HG03457 (cell line): ENCODE results near the gene STRIP1.
A peak's percentile ranks its signal among the peaks of the same experiment; 100 is the strongest.
"Not testable (repeated sequence)": the region's sequence is repeated elsewhere in the genome, so short reads cannot be mapped to it uniquely, and the experiment has no call there.

Experiments used
- ATAC-seq: cut with Tn5 transposase; IDR thresholded peaks from one replicate; pipeline ENCODE4 v1.9.1; 2021; ENCODE audit warnings: moderate number of reproducible peaks; ENCODE audit not compliant: unreplicated experiment

Gene STRIP1

DNA sequence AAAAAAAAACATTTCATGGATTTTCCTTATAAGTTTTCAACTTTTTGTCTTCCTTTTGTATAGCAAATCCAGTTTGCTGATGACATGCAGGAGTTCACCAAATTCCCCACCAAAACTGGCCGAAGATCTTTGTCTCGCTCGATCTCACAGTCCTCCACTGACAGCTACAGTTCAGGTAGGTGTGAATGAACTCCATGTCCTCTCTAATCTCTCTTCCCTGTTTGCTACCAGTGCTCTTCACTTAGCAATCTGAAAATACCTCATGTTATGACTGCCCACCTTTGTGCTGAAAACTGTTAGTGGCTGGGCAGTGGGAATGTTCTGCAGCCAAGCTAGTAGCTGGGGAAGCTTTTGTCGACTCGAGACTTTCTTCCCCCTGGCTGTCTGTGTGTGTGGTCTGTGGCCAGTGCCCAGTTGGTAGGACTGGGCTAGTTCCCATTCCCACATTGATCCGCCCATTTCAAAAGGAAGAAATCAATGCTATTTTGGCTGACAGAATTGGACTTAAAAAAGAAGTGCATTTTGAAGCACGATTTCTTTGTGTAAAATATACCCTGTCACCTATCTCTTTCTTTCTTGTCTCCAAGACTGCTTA is 25.4 kb upstream of the STRIP1 start:
- ATAC-seq = no peak

GRCh38 chr1:110011527-110012041 is 22.8 kb upstream of the STRIP1 start:
- ATAC-seq = peak; percentile 91

DNA sequence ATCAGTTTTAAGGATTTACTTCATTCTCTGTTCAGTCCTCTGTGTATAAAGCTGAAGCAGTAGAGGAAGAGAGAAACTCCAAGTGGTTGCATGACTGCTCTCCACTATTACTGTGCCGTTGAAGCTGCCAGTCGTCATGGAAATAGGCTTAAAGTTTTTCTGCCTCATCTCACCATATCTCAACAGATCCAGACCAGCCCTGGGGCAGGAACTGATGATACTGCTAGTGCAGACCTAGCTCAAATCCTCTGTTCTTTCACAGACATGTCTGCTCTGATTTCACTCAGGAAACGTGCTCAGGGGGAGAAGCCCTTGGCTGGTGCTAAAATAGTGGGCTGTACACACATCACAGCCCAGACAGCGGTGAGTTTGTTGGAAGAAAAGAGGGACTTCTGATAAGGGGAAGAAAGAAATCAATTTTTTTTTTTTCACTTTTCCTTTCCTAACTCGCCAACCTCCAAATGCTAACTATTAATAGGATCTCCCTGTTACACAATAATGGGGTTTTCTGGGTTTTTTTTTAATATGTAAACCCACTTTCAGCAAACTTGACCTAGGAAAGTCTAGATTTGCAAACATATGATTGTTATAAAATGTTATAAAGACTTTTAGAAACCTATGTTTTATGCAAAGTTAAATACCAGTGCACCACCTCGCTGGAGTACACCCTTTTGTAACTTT is 22.2 kb upstream of the STRIP1 start:
- peak; percentile 48 for ATAC-seq

GRCh38 chr1:110017792-110018191 is 16.6 kb upstream of the STRIP1 start:
- ATAC-seq = no peak

DNA sequence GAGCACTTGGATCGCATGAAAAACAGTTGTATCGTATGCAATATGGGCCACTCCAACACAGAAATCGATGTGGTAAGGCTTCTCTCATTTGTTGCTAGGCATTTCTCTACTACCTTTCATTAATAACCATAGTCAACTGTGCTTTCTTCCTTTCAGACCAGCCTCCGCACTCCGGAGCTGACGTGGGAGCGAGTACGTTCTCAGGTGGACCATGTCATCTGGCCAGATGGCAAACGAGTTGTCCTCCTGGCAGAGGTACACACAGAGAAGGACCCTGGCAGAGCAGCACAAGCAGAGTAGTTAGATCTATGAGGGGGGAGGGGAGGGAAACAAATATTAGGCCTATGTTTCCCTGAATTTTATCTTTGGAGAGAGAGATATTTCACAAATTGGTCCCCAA is 16.0 kb upstream of the STRIP1 start:
- no peak for ATAC-seq

GRCh38 chr1:110019770-110020169 is 14.7 kb upstream of the STRIP1 start:
- no peak for ATAC-seq

DNA sequence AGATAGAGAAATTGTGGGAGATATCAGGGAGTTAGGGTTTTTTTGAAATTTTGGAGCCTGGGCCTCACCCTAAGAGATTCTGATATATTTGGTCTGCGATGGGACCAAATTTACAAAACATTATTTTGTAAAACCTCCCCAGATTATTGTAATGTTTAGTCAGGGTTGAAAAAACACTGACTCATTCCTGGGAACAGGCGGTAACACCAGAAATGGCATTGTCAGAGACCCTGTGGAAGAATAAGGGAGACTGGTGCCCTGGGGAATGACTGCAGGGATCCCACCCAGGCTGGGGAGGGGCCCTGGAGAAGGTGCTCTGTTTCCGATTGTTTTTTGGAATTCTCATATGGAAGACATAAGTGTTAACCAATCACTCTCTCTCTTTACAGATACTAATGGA is 13.1 kb upstream of the STRIP1 start:
- no peak for ATAC-seq

DNA sequence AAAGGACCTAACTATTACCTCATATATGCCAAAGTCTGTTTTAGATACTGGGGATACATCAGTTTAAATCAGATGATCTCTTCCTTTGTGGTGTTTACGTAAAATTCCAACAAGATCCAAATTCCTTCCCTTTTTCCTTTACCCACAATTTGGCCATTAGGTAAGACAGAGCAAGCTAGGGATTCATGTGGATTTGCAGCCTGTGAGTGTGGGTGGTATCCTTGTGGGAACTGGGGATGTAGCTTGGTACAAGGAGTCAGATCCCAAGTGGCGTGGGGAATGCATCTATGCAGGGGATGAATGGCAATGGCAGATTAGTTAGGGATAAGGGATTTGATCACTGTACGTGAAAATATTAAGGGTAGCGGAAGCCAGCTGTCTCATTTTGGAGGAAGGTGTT is 9.8 kb upstream of the STRIP1 start:
- ATAC-seq = no peak

DNA sequence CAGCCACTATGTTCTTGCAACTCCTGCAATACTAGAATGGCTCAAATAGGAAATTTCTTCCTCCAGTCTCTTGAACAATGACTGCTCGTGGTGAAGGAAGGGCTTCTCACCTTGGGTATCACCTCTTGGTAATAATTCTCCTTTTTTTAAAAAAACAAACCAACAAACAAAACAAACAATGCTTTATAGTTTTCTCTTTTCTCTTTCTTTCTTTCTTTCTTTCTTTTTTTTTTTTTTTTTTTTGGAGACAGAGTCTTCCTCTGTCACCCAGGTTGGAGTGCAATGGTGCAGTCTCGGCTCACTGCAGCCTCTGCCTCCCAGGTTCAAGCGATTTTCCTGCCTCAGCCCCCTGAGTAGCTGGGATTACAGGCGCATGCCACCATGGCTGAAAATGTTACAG is 3.7 kb upstream of the STRIP1 start:
- ATAC-seq = not testable (repeated sequence)

DNA sequence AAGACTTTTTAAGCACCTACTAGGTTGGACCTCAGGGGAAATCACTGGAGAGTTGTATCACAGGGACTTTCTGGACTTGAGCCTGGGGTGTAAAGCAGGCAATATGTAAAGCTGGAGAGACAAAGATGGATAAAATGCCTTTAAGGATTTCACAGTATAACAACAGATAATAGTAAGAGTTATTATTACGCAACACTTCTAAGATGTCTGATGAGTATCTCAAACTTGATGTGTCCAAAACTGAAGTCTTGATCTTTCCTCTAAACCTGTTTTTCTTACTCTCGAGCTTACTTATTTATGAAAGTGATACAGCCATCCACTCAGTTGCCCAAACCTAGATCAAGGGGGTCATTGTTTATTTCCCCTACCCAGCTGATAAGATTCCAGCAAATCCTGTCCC is 2.1 kb upstream of the STRIP1 start:
- ATAC-seq = no peak

DNA sequence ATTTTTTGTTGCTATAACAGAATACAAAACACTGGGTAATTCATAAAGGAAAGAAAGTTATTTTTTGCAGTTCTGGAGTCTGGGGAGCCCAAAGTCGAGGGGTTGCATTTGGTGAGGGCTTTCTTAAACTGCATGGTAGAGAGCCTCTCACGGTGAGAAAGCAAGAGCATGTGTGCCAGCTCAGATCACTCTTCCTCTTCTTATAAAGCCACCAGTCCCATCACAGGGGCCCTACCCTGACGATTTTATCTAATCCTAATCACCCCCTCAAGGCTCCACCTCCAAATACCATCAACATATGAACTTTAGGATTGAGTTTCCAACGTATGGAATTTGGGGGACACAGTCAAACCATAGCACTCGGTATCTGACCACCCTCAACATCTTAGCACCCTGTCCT is 1.0 kb upstream of the STRIP1 start:
- no peak for ATAC-seq

DNA sequence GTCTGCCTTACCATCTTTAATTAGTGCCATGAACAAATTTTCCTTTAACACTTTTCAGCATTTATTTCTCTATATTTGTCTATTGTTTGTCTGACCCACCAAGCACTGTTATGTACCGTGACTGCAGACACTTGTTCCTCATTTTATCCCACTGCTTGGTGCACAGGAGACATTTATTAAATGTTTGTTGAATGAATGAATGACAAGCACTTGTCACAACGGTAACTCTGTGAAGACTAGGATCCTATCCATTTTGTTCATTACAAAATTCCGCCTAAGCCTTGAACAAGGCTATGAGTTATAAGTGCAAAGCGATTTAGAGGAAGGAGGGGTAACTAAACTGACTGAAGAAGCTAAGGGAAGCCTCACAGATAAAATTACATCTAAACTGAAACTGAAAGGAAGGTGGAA is 379 bp upstream of the STRIP1 start:
- ATAC-seq = no peak

DNA sequence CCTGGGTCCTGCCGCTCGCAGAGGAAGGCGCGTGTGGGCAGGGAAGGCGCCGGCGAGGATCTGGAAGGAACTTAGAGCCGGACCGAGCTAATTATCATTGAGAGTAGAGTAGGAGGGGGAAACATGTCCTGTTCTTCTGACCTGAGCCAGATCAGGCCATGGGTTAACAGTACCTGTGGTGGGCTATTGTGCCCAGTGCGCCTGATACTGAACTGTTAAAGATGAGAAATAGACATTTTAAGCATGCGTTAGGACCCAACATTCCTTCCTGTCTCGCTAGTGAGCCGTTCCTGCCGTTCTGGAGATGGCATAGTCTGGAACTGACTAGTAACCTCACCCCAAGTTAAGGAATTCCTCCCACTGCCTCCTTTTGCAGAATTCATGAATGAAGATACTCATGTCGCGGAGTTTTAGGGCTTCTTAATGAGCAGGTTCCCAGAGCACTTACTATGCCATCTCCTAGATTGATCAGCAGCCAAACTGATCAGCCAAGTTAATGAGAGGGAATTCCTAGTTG is 870 bp downstream of the STRIP1 start:
- ATAC-seq = no peak

GRCh38 chr1:110038271-110038670 is 3.8 kb downstream of the STRIP1 start:
- ATAC-seq = no peak

- ATAC-seq = no peak
These were observed 5.2 kb downstream of the STRIP1 start for GRCh38 chr1:110039641-110040040.

DNA sequence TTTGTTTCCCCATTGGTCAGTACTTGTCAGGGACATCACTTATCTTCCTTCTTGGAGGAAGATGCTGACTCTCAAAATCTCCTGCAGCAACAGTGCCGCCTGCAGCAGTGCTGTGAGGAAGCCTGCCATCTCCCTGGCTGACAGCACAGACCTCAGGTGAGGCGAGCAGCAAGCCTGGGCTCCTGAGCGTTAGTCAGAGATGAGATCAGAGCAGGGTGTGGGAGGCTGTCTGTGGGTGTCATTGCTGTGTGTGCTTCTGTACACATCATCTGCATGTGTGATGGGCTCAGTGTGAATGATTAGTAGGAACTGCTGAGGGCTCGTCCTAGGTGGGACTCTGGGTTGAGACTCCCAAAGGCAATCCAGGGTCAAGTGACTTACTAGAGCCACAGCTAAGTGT is 6.1 kb downstream of the STRIP1 start:
- no peak for ATAC-seq

DNA sequence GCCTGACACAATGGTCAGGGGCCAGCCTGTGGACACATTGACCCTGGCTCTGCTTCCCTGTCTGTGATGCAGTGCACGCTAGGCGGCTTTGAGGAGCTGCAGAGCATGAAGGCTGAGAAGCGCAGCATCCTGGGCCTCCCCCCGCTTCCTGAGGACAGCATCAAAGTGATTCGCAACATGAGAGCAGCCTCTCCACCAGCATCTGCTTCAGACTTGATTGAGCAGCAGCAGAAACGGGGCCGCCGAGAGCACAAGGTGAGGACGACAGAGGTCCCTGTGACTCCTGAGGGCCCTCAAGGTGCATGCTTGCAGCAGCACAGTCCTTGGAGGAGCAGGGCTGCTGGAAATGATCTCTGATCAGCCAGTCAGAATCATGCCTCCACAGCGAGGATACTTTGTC is 8.6 kb downstream of the STRIP1 start:
- no peak for ATAC-seq

DNA sequence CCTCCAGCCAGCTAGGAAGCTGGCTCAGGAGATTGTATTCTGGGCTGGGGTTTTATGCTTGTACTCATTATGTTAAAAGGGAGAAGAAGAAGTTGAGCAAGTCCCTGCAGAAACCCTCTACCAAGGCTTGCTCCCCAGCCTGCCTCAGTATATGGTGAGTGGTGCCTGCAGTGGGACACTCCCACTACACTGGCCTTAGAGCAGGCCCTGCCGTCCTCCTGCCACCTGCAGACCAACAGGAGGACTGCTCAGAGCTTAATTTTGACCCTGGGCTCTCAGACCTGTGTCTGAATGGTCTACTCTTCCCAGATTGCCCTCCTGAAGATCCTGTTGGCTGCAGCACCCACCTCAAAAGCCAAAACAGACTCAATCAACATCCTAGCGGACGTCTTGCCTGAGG is 13.0 kb downstream of the STRIP1 start:
- ATAC-seq = no peak

DNA sequence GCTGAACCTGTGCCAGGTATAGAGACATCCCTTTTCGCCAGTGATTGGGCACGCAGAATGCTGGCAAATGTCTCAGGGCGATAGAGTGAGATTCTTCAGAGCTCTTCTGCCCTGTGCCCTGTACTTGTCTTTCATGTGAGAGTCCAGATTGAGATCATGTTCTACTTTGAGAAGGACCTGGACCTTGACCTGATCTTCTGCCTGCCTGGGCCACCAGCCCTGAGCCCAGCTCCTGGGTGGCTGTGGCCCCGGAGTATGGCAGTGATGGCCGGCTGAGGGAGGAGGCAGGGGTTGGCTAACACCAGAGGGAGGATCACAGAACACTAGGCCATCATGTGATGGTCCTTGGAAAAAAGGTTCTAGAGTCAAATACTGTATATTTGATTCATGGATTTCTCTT is 13.8 kb downstream of the STRIP1 start:
- ATAC-seq = no peak

GRCh38 chr1:110048923-110049601 is 14.6 kb downstream of the STRIP1 start:
- no peak for ATAC-seq

GRCh38 chr1:110049801-110050601 is 15.6 kb downstream of the STRIP1 start:
- no peak for ATAC-seq
